ENCODE data around the gene DAB2. TPM values are rescaled to one million over a fixed set of nuclear protein-coding genes. Genes with fewer than 3 reads are reported as not detected.
"Not testable (repeated sequence)": the region's sequence is repeated elsewhere in the genome, so short reads cannot be mapped to it uniquely, and the experiment has no call there.

DAB2 gene
- total RNA-seq, 2 experiments from 2014 or later, result not detected

DNA sequence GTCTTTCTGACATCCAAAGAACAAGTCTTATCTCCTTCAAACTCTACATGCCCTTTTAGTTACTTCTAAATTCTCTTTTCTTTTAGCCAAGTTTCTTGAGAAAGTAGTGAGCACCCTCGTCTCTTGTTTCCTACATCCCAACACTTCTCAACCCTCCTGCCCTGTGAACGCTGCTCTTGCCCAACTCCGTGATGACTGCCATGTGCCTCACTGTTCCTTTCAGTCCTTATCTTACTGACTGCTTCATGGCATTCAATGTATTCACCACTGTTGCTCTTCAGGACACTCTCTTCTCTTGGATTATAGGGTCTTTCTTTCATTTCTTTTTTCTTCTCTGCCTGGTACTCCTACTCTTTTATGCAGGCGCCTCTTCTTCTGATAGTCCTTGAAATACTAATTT lies 75.3 kb downstream of the DAB2 start:
- CTCF ChIA-PET, result interaction anchor here (0.6 kb wide), 1 partner anchor 840 kb away, joined by 4 read pairs; no protein-coding TSS in a partner anchor
- peaks cover 5% of the 10 kb centered on the region for H3K36me3 Mint-ChIP-seq (ENCODE audit: low read depth)
- H3K27ac Mint-ChIP-seq, result no peak overlapping the region
- H3K27me3 Mint-ChIP-seq (ENCODE audit: low read depth), result peaks cover 7% of the 10 kb centered on the region
- intact Hi-C loops (cut with micrococcal nuclease), result no loop called here
- H3K4me3 Mint-ChIP-seq, result no peak overlapping the region
- peaks cover 26% of the 10 kb centered on the region for H3K9me3 Mint-ChIP-seq
- peaks cover 4% of the 10 kb centered on the region for H3K4me1 Mint-ChIP-seq (ENCODE audit: low read depth)
- DNase-seq, result no peak

DNA sequence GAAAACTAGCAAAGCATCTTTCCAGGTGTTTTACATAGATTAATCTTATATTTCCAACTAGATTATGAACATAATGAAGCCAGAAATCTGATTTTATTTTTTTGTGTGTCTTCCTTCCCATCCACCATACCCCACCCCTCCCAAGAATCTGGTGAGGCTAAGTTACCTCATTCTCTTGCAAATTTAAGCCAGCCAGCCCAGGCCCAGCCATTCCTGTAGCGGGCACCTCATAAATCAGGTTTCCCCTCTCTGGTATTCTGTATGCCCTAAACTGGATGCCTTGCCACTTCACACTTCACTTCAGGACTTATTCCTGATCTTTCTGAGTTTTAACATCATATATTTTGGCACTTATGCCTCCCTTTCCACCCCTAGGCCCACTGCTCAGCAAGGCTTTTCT lies 82.3 kb downstream of the DAB2 start:
- no peak overlapping the region for H3K4me3 Mint-ChIP-seq

DNA sequence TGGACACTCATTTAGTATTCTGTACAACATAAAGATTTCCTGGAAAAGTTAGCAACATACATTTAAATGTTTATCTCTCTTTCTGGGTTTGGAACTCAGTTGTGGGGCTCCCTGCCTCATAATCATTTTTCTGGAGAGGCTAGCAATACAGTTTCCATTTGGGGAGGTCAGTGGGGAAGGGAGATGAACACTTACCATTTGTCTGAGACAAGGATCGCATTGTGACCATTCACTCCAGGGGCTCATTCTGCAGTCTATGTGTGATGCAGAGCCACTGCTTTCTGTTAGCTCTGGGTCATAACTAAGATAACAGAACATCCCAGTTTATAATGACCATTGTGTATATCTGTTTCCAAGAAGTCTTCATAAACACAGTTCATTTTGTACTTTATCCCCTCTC lies 82.9 kb downstream of the DAB2 start:
- Mint-ChIP-seq H3K27ac (no peak overlapping the region), H3K4me1 (ENCODE audit: low read depth) (no peaks in the 10 kb centered on the region), H3K4me3 (no peak overlapping the region), H3K9me3 (peaks cover 7% of the 10 kb centered on the region), H3K27me3 (ENCODE audit: low read depth) (peaks cover 17% of the 10 kb centered on the region), H3K36me3 (ENCODE audit: low read depth) (no peaks in the 10 kb centered on the region)
- CTCF ChIA-PET, result no interaction called here
- intact Hi-C loops (cut with micrococcal nuclease), result no loop called here
- DNase-seq, result no peak

More for the DNA sequence above, 82.3 kb downstream of the DAB2 start:
- H3K4me1 Mint-ChIP-seq (ENCODE audit: low read depth), result no peaks in the 10 kb centered on the region
- no peaks in the 10 kb centered on the region for H3K36me3 Mint-ChIP-seq (ENCODE audit: low read depth)
- CTCF ChIA-PET, result no interaction called here
- peaks cover 17% of the 10 kb centered on the region for H3K27me3 Mint-ChIP-seq (ENCODE audit: low read depth)
- intact Hi-C loops (cut with micrococcal nuclease), result no loop called here
- H3K9me3 Mint-ChIP-seq, result peaks cover 7% of the 10 kb centered on the region
- no peak overlapping the region for H3K27ac Mint-ChIP-seq
- no peak for DNase-seq

DNA sequence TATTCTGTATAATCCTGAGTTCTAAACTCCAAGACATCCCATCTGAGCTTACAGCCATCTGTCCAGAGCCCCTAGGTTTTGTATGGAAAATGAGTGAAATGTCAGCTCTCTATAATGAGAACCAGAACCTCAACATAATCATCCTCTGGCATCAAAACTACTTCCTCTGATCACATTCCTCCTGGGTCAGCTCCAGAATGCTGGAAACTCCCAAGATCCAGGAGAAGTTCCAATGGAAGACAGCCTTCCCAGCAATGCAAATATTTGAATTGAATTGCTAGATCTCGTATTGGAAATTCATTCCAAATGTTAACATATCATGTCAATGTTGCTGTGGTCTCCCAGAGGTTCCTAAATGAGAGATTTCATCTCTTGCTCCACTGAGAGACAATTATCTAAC lies 84.3 kb downstream of the DAB2 start:
- Mint-ChIP-seq H3K4me3 (no peak overlapping the region), H3K4me1 (ENCODE audit: low read depth) (no peaks in the 10 kb centered on the region), H3K36me3 (ENCODE audit: low read depth) (no peaks in the 10 kb centered on the region), H3K27me3 (ENCODE audit: low read depth) (peaks cover 13% of the 10 kb centered on the region), H3K9me3 (peaks cover 5% of the 10 kb centered on the region), H3K27ac (no peak overlapping the region)
- no peak for DNase-seq
- intact Hi-C loops (cut with micrococcal nuclease), result no loop called here
- CTCF ChIA-PET, result no interaction called here

GRCh38 chr5:39337252-39337915 lies 87.4 kb downstream of the DAB2 start:
- H3K4me3 Mint-ChIP-seq, result no peak overlapping the region
- H3K36me3 Mint-ChIP-seq (ENCODE audit: low read depth), result no peaks in the 10 kb centered on the region
- intact Hi-C loops (cut with micrococcal nuclease), result no loop called here
- H3K4me1 Mint-ChIP-seq (ENCODE audit: low read depth), result no peaks in the 10 kb centered on the region
- H3K27ac Mint-ChIP-seq, result no peak overlapping the region
- no peaks in the 10 kb centered on the region for H3K9me3 Mint-ChIP-seq
- CTCF ChIA-PET, result interaction anchor here (0.8 kb wide), 1 partner anchor 269 kb away, joined by 3 read pairs; no protein-coding TSS in a partner anchor
- H3K27me3 Mint-ChIP-seq (ENCODE audit: low read depth), result peaks cover 4% of the 10 kb centered on the region
- no peak for DNase-seq

- DNase-seq; H3K9me3 Mint-ChIP-seq; intact Hi-C loops (cut with micrococcal nuclease); CTCF ChIA-PET; H3K4me1 Mint-ChIP-seq (ENCODE audit: low read depth); H3K27ac Mint-ChIP-seq; H3K36me3 Mint-ChIP-seq (ENCODE audit: low read depth); H3K27me3 Mint-ChIP-seq (ENCODE audit: low read depth); H3K4me3 Mint-ChIP-seq: not testable (repeated sequence)
Measured at GRCh38 chr5:39334296-39334695, 90.5 kb downstream of the DAB2 start.

DNA sequence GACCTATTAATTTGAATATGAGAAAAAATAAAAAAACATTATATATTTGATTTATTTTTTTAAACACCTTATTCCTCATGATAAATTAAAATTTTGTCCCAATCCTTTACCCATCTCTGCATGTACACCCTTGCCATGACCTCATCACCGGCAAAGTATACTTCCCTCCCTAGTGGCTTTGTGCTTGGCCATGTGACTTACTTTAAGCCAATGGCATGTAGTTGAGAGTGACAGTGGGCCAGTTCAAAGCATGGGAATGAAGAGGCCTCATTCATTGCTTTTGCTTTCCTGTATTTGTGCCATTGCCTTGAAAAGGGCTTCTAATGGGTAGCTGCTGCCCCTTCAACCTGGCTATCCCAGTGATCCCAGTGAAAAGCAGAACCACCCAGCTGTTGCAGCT lies 91.7 kb downstream of the DAB2 start:
- intact Hi-C loops (cut with micrococcal nuclease), result no loop called here
- Mint-ChIP-seq H3K4me1 (ENCODE audit: low read depth) (no peaks in the 10 kb centered on the region), H3K27me3 (ENCODE audit: low read depth) (no peaks in the 10 kb centered on the region), H3K36me3 (ENCODE audit: low read depth) (no peaks in the 10 kb centered on the region), H3K4me3 (no peak overlapping the region), H3K9me3 (no peaks in the 10 kb centered on the region), H3K27ac (no peak overlapping the region)
- CTCF ChIA-PET, result no interaction called here
- no peak for DNase-seq

- H3K27ac Mint-ChIP-seq, result no peak overlapping the region
- no peaks in the 10 kb centered on the region for H3K36me3 Mint-ChIP-seq (ENCODE audit: low read depth)
- H3K27me3 Mint-ChIP-seq (ENCODE audit: low read depth), result no peaks in the 10 kb centered on the region
- H3K4me3 Mint-ChIP-seq, result no peak overlapping the region
- CTCF ChIA-PET, result no interaction called here
- DNase-seq, result no peak
- intact Hi-C loops (cut with micrococcal nuclease), result no loop called here
- no peaks in the 10 kb centered on the region for H3K9me3 Mint-ChIP-seq
- H3K4me1 Mint-ChIP-seq (ENCODE audit: low read depth), result no peaks in the 10 kb centered on the region
Measured at GRCh38 chr5:39331861-39332381, 92.9 kb downstream of the DAB2 start.

GRCh38 chr5:39328731-39329130 lies 96.0 kb downstream of the DAB2 start:
- CTCF ChIA-PET, result no interaction called here
- Mint-ChIP-seq H3K27me3 (ENCODE audit: low read depth) (no peaks in the 10 kb centered on the region), H3K9me3 (no peaks in the 10 kb centered on the region), H3K27ac (no peak overlapping the region), H3K4me3 (no peak overlapping the region), H3K36me3 (ENCODE audit: low read depth) (no peaks in the 10 kb centered on the region), H3K4me1 (ENCODE audit: low read depth) (no peaks in the 10 kb centered on the region)
- intact Hi-C loops (cut with micrococcal nuclease), result no loop called here
- no peak for DNase-seq

DNA sequence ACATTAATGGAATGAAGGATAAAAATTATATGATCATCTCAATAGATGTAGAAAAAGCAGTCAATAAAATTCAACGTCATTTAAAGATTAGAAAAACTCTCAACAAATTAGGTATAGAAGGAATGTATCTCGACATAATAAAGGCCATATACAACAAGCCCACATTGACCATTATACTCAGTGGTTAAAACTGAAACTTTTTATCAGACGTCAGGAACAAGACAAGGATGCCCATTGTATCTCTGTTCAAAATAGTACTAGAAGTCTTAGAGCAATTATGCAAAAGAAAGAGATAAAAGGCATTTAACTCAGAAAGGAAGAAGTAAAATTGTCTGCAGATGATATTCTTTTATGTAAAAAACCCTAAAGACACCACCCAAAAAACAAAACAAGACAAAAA lies 101.2 kb downstream of the DAB2 start:
- Mint-ChIP-seq H3K4me3 (no peak overlapping the region), H3K27ac (no peak overlapping the region), H3K27me3 (ENCODE audit: low read depth) (no peaks in the 10 kb centered on the region), H3K9me3 (no peaks in the 10 kb centered on the region), H3K36me3 (ENCODE audit: low read depth) (no peaks in the 10 kb centered on the region), H3K4me1 (ENCODE audit: low read depth) (no peaks in the 10 kb centered on the region)
- CTCF ChIA-PET, result no interaction called here
- intact Hi-C loops (cut with micrococcal nuclease), result no loop called here
- DNase-seq, result no peak

Other genes starting within 250 kb of the DAB2 start
- 100 to 1,000 TPM; 129 TPM for gene FYB1, start 205.4 kb downstream of the DAB2 start, total RNA-seq
- gene C9, start 60.5 kb downstream of the DAB2 start, total RNA-seq, result not detected

Measured in activated naive CD4-positive, alpha-beta T cell treated with anti-CD3 and anti-CD28 coated beads for 36 hours (primary cell).